NB4 (cell line): ENCODE measurements around the gene SMIM31.

Experiments
- DNase-seq: peaks from one replicate; pipeline ENCODE4 v3.0.0; 2010; ENCODE audit warnings: low read depth
- H3K4me3 ChIP-seq: one replicate; pipeline ENCODE4 v1.5.1; 2011; ENCODE audit warnings: mild to moderate bottlenecking, low read depth, low read length, moderate library complexity
- CTCF ChIP-seq: IDR thresholded peaks from one replicate; pipeline ENCODE4 v1.5.1; 2012; ENCODE audit warnings: low read depth, low read length
- MYC ChIP-seq: IDR thresholded peaks from 2 replicates; pipeline ENCODE4 v1.6.1; 2011; ENCODE audit warnings: low read depth, low read length
- POLR2A ChIP-seq: IDR thresholded peaks from 2 replicates; pipeline ENCODE4 v1.6.1; 2011; ENCODE audit warnings: mild to moderate bottlenecking; ENCODE audit not compliant: insufficient read length; ENCODE audit errors: extremely low read depth
- TF ChIP-seq, protein P1 (sequence below): IDR thresholded peaks from 2 replicates; pipeline ENCODE4 v1.6.1; 2011; ENCODE audit warnings: low read depth, low read length

Gene SMIM31

DNA sequence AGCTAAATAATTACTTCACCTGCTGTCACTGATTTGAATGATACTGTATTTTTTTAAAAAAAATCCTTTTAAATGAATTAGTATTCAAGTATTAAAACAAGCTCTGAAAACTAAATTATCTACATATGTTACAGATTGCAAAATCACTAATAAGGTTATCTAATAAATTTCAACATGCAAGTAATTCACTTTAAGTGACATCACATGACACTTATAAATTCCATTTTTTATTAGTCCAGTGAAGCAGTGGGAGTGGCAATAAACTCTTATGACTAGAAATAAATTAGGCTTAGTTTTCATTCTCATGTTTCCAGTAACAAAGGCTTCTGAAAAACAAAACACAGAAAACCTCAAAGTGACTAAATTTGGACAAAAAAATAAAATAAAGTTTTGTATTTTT is 36.3 kb downstream of the SMIM31 start:
- no peak for DNase-seq
- TF ChIP-seq MYC, result no peak
- no peak for TF ChIP-seq CTCF
- TF ChIP-seq POLR2A, result no peak
- TF ChIP-seq, protein P1, sequence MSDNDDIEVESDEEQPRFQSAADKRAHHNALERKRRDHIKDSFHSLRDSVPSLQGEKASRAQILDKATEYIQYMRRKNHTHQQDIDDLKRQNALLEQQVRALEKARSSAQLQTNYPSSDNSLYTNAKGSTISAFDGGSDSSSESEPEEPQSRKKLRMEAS, result no peak
- H3K4me3 ChIP-seq, result no peak overlapping the region

DNA sequence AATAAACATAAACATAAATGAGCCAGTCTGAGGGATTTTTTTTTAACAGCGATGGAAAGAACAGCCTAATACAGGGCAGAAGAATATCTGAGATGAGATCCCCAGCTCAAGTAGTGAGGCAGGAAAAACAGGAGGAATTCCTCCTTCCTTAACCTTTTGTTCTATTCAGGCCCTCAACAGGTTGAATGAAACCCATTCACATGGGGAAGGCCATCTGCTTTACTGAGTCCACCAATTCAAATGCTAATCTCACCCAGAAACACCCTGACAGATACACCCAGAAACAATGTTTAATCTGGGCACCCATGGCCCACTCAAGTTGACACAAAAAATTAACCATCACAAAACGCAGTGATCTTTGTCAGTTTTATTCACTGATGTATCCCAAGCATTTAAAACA is 45.5 kb downstream of the SMIM31 start:
- no peak overlapping the region for H3K4me3 ChIP-seq
- TF ChIP-seq CTCF, result no peak
- no peak for TF ChIP-seq POLR2A
- TF ChIP-seq, protein P1, result no peak
- TF ChIP-seq MYC, result no peak
- no peak for DNase-seq

DNA sequence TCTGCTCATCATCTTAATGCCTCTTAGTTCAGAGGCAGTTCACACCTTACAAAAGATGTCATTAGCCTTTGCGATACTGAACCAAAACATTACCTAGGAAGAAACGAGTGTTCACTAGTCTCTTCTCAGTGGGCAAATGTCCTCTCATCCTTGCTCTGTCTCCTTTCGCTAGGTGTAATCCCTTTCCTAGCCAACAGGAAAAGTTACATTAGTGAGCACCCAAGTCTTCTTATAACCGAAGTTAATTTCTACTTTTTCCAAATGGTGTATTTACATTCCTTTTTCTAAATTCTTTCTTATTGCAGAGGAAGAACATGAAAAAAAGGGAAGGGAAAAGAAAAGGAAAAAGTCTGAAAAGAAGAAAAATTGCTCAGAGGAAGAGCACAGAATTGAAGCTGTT is 46.9 kb downstream of the SMIM31 start:
- no peak for DNase-seq
- TF ChIP-seq MYC, result no peak
- no peak overlapping the region for H3K4me3 ChIP-seq

- H3K4me3 ChIP-seq, result no peak overlapping the region
- TF ChIP-seq CTCF (no peak), POLR2A (no peak), MYC (no peak)
- TF ChIP-seq, protein P1, result no peak
- no peak for DNase-seq
Observed at GRCh38 chr4:164802301-164802901, 48.5 kb downstream of the SMIM31 start.

DNA sequence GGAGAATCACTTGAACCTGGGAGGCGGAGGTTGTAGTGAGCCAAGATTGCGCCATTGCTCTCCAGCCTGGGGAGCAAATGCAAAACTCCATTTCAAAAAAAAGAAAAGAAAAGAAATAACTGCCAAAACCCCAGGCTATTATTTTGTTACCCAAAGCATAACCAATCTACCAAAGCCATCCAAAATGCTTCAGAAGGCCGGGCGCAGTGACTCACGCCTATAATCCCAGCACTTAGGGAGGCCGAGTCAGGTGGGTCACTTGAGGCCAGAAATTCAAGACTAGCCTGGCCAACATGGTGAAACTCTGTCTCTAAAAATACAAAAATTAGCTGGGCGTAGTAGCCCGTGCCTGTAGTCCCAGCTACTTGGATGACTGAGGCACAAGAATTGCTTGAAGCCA is 49.8 kb downstream of the SMIM31 start:
- H3K4me3 ChIP-seq, result no peak overlapping the region
- TF ChIP-seq MYC (no peak), CTCF (no peak), POLR2A (no peak)
- TF ChIP-seq, protein P1, result no peak
- no peak for DNase-seq

DNA sequence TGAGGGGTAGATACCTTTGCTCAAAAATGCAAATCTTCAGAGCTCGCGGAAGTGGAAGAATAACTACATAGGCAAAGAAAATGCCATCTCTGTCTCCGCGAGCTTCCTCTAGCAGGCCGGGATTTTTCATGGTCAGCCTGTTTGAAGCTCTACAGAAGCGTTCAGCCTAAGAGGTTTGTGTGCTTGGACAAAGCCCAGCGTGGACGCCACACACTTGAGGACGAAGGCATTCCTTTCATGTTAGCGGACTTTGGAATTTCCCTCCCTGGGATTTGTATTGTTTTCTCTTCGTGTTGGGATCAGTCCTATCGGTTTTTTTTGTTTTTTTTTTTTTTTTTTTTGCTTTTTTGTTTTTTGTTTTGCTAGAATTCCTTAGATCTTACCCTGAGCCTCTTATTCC is 53.7 kb downstream of the SMIM31 start:
- no peak for DNase-seq
- H3K4me3 ChIP-seq, result no peak overlapping the region
- TF ChIP-seq, protein P1, result no peak
- TF ChIP-seq POLR2A (no peak), MYC (no peak), CTCF (no peak)
